A673 (cell line): Measurements from ENCODE around the gene GNG14. TPM values are rescaled to one million over a fixed set of nuclear protein-coding genes. Genes with fewer than 3 reads are reported as not detected.

ENCODE experiments used
- BruUV-seq: library from RNA; stranded (reverse); fragments of 400-500 nt; replicated peaks from 2 replicates; lab custom pipeline; 2021; lab: Mats Ljungman, UMichigan
- CTCF ChIA-PET: fragments of 300-600 bp; sonication (Branson Sonifier 250); formaldehyde crosslinking; loops from one replicate; lab custom pipeline; 2022; ENCODE audit warnings: antibody characterized with exemption; lab: Charles Lee
- POLR2A ChIA-PET: fragments of 300-600 bp; sonication (Branson Sonifier 250); formaldehyde crosslinking; loops from one replicate; lab custom pipeline; 2022; ENCODE audit warnings: antibody characterized with exemption; ENCODE audit not compliant: low non-redundant PET; lab: Charles Lee
- DNase-seq: peaks from one replicate; pipeline ENCODE4 v3.0.0-alpha.2; 2015; ENCODE audit warnings: low spot score
- H3K27ac ChIP-seq: fragments of 200-600 bp; sonication (generic); 2 replicates; pipeline ENCODE4 v1.5.1; 2016; ENCODE audit warnings: mixed run types, low read depth, mild to moderate bottlenecking, mixed read lengths, antibody characterized with exemption, low read length; ENCODE audit not compliant: poor library complexity, severe bottlenecking
- H3K27me3 ChIP-seq: fragments of 200-600 bp; sonication (generic); replicated peaks from 2 replicates; pipeline ENCODE4 v1.6.1; 2017; ENCODE audit warnings: mixed run types, low read depth, mild to moderate bottlenecking, mixed read lengths, antibody characterized with exemption, low read length; ENCODE audit not compliant: insufficient read depth, poor library complexity
- H3K36me3 ChIP-seq: fragments of 200-600 bp; sonication (generic); 2 replicates; pipeline ENCODE4 v1.6.1; 2016; ENCODE audit warnings: mixed run types, mild to moderate bottlenecking, mixed read lengths, antibody characterized with exemption, low read length; ENCODE audit not compliant: insufficient read depth, poor library complexity, severe bottlenecking
- H3K4me1 ChIP-seq: fragments of 200-600 bp; sonication (generic); 2 replicates; pipeline ENCODE4 v1.6.1; 2017; ENCODE audit warnings: mixed run types, mild to moderate bottlenecking, mixed read lengths, antibody characterized with exemption, low read length; ENCODE audit not compliant: insufficient read depth, poor library complexity, severe bottlenecking
- H3K4me3 ChIP-seq: fragments of 200-600 bp; sonication (generic); 2 replicates; pipeline ENCODE4 v1.5.1; 2016; ENCODE audit warnings: low read depth, mixed run types, mild to moderate bottlenecking, mixed read lengths, low read length; ENCODE audit not compliant: poor library complexity, severe bottlenecking
- H3K9me3 ChIP-seq: fragments of 200-600 bp; sonication (generic); 2 replicates; pipeline ENCODE4 v1.6.1; 2016; ENCODE audit warnings: mixed run types, low read depth, mild to moderate bottlenecking, mixed read lengths, antibody characterized with exemption, low read length; ENCODE audit not compliant: poor library complexity, severe bottlenecking
- EZH2 ChIP-seq: fragments of 200-600 bp; sonication (generic); IDR thresholded peaks from 2 replicates; pipeline ENCODE4 v1.6.1; 2017; ENCODE audit warnings: borderline replicate concordance, low read depth, mild to moderate bottlenecking, mixed read lengths, antibody characterized with exemption, low read length; ENCODE audit not compliant: poor library complexity, severe bottlenecking
- intact Hi-C: fragments of 100-400 bp; cut with micrococcal nuclease; formaldehyde crosslinking; loops from one replicate; pipeline ENCODE4 v1.10.0; 2022; ENCODE audit not compliant: unreplicated experiment
- total RNA-seq: library from RNA; stranded (reverse); gene quantifications from 2 replicates; pipeline ENCODE4 v1.2.3, GENCODE V29; 2021
- TF ChIP-seq, protein P1 (sequence below): fragments of 300-800, 200-600 bp; sonication (generic); conservative IDR thresholded peaks from 2 replicates; pipeline ENCODE4 v1.5.1; 2017; ENCODE audit warnings: low read depth, mild to moderate bottlenecking, antibody characterized with exemption, low read length, moderate library complexity, mixed read lengths

The GNG14 gene
- total RNA-seq, 1 experiment from 2014 or later: not detected

GRCh38 chr19:12720851-12721655, 33.3 kb downstream of the GNG14 start:
- ChIA-PET CTCF (no interaction called here), POLR2A (no interaction called here)
- H3K4me1 ChIP-seq: peaks cover 5% of the 10 kb centered on the region
- H3K27me3 ChIP-seq: no peaks in the 10 kb centered on the region
- peaks cover 31% of the 10 kb centered on the region for H3K36me3 ChIP-seq
- no TSS peak for BruUV-seq
- peak overlapping the region; percentile 94 for H3K4me3 ChIP-seq
- intact Hi-C loops: no loop called here
- DNase-seq: no peak
- H3K27ac ChIP-seq: peak overlapping the region; percentile 98
- TF ChIP-seq, protein P1, sequence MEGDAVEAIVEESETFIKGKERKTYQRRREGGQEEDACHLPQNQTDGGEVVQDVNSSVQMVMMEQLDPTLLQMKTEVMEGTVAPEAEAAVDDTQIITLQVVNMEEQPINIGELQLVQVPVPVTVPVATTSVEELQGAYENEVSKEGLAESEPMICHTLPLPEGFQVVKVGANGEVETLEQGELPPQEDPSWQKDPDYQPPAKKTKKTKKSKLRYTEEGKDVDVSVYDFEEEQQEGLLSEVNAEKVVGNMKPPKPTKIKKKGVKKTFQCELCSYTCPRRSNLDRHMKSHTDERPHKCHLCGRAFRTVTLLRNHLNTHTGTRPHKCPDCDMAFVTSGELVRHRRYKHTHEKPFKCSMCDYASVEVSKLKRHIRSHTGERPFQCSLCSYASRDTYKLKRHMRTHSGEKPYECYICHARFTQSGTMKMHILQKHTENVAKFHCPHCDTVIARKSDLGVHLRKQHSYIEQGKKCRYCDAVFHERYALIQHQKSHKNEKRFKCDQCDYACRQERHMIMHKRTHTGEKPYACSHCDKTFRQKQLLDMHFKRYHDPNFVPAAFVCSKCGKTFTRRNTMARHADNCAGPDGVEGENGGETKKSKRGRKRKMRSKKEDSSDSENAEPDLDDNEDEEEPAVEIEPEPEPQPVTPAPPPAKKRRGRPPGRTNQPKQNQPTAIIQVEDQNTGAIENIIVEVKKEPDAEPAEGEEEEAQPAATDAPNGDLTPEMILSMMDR: no peak
- TF ChIP-seq EZH2: no peak
- no peaks in the 10 kb centered on the region for H3K9me3 ChIP-seq

DNA sequence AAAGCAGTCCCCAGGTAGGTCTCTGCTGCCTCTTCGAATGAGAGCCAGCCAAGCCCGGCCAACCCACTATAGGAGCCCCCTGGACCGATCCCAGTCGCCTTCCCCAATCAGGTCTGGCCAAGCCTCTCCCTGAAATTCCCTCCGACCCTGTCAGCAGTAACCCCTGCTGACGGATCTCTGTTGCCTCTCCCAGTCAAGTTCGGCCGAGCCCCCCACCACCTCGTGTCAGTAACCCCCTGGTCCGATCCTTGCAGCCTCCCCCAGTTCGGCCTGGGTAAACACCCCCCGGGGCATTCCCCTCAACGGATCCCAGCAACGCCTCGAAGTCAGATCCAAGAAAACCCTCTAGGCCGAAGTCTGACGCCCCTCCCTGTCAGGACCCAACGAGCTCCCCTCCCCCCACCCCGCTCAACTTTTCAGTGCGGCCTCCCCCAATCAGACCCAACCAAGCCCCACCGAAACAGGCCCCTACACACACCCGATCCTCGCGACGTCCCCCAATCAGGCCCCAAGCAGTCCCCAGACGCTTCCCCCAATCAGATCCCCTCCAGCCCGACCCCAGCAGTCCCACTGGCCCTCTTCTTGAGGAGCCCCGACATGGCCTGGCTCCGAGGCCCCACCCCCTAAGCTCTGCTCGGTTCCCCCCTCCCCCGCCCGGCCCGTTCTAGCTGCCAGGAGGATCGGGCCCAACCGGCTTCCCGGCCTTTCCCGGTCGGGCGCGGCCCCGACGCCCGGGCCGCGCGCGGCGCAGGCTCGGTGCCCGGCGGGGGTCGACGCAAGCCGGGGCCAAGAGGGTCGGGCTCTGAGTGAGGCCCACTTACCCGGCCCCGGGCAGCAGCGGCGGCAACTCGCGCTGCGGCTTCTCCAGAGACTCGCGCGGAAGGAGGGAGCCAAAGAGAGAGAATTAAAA, 34.1 kb downstream of the GNG14 start:
- intact Hi-C loops: no loop called here
- ChIA-PET CTCF (interaction anchor here (0.6 to 1.2 kb wide), 3 partner anchors 38 to 77 kb away, joined by 3 to 8 read pairs (median 4); no protein-coding TSS in a partner anchor), POLR2A (interaction anchor here (0.5 to 0.7 kb wide), 7 partner anchors 17 to 796 kb away, joined by 3 to 24 read pairs (median 5); no protein-coding TSS in a partner anchor)
- no peaks in the 10 kb centered on the region for H3K9me3 ChIP-seq
- peak; percentile 86 for DNase-seq
- no peaks in the 10 kb centered on the region for H3K27me3 ChIP-seq
- no peak for TF ChIP-seq EZH2
- TF ChIP-seq, protein P1: no peak
- peak overlapping the region; percentile 94 for H3K4me3 ChIP-seq
- peaks cover 25% of the 10 kb centered on the region for H3K36me3 ChIP-seq
- peaks cover 5% of the 10 kb centered on the region for H3K4me1 ChIP-seq
- peak overlapping the region; percentile 98 for H3K27ac ChIP-seq
- BruUV-seq: no TSS peak

- CTCF ChIA-PET: interaction anchor here (0.5 to 1.2 kb wide), 4 partner anchors 14 to 576 kb away, joined by 3 to 5 read pairs (median 4); partner anchors contain the start of gene GET3
- peak overlapping the region; percentile 98 for H3K27ac ChIP-seq
- POLR2A ChIA-PET: interaction anchor here (0.5 to 0.6 kb wide), 2 partner anchors 30 to 795 kb away, joined by 4 to 5 read pairs; no protein-coding TSS in a partner anchor
- no peak for TF ChIP-seq EZH2
- TF ChIP-seq, protein P1: no peak
- H3K4me3 ChIP-seq: peak overlapping the region; percentile 94
- TSS peak; percentile 95 for BruUV-seq
- peaks cover 19% of the 10 kb centered on the region for H3K36me3 ChIP-seq
- intact Hi-C loops: no loop called here
- H3K9me3 ChIP-seq: no peaks in the 10 kb centered on the region
- DNase-seq: peak; percentile 100
- H3K27me3 ChIP-seq: no peaks in the 10 kb centered on the region
- H3K4me1 ChIP-seq: peaks cover 5% of the 10 kb centered on the region
These were observed 35.0 kb downstream of the GNG14 start for GRCh38 chr19:12722566-12723380.
